AG10803 (cell line): ENCODE data around the gene CKAP2L.

Source experiments
- DNase-seq: peaks from one replicate; pipeline ENCODE4 v3.0.0; 2010; ENCODE audit warnings: low read depth
- H3K4me3 ChIP-seq: 2 replicates; pipeline ENCODE4 v1.5.1; 2011; ENCODE audit warnings: mild to moderate bottlenecking, low read length, control low read depth
- TF ChIP-seq, protein P1 (sequence below): conservative IDR thresholded peaks from 2 replicates; pipeline ENCODE4 v1.5.1; 2011; ENCODE audit warnings: mild to moderate bottlenecking, low read length, control low read depth, inconsistent platforms

CKAP2L gene

GRCh38 chr2:112783187-112783714 is 18.8 kb upstream of the CKAP2L start:
- H3K4me3 ChIP-seq, result no peak overlapping the region
- DNase-seq, result no peak
- TF ChIP-seq, protein P1, sequence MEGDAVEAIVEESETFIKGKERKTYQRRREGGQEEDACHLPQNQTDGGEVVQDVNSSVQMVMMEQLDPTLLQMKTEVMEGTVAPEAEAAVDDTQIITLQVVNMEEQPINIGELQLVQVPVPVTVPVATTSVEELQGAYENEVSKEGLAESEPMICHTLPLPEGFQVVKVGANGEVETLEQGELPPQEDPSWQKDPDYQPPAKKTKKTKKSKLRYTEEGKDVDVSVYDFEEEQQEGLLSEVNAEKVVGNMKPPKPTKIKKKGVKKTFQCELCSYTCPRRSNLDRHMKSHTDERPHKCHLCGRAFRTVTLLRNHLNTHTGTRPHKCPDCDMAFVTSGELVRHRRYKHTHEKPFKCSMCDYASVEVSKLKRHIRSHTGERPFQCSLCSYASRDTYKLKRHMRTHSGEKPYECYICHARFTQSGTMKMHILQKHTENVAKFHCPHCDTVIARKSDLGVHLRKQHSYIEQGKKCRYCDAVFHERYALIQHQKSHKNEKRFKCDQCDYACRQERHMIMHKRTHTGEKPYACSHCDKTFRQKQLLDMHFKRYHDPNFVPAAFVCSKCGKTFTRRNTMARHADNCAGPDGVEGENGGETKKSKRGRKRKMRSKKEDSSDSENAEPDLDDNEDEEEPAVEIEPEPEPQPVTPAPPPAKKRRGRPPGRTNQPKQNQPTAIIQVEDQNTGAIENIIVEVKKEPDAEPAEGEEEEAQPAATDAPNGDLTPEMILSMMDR, result no peak

DNA sequence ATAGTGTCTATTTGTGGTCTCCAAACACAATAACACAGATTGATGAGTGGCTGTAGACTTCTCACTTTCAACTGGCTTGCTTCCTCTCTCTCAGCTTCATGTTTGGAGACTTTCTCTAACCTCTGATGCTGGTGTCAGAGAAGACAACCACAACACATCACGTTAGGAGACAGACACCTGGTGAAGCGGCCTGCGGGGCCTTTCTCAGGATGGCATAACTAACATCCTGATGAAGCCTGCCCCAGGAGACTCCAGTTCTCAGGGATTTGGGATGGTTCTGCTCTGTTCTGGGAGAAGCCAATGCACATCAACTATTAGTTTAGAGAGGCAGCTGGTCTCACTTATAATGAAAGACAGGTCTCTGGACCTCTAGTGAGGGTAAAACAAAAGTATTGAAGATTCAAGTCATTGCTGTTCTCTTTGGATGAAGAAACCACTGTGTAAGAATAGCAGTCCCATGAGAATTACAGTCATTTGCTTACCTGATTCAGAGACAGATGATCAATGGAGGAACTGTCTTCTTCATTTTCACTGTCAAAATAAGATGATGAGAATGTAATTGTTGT is 17.9 kb upstream of the CKAP2L start:
- no peak overlapping the region for H3K4me3 ChIP-seq
- TF ChIP-seq, protein P1, result no peak

DNA sequence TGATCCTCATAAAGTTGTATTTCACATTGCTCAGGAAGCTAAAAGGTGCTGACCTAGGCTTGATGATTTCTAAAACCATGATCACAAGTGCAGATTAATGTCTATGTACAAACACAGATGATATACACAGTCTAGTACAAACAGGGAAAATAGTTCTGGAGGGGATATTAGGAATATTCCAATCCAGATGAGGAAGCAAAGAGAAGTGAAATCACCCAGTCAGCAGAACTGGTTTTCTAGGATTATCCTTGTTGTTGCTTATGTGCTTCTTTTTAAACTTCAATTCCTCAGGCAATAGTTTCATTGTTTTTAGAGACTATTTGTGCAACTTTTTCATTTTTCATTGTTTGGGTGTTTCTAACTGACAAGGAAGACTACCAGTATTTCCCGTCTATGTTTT is 15.2 kb upstream of the CKAP2L start:
- TF ChIP-seq, protein P1, result no peak
- no peak overlapping the region for H3K4me3 ChIP-seq
- DNase-seq, result no peak

More for the DNA sequence above, 17.9 kb upstream of the CKAP2L start:
- DNase-seq, result no peak

DNA sequence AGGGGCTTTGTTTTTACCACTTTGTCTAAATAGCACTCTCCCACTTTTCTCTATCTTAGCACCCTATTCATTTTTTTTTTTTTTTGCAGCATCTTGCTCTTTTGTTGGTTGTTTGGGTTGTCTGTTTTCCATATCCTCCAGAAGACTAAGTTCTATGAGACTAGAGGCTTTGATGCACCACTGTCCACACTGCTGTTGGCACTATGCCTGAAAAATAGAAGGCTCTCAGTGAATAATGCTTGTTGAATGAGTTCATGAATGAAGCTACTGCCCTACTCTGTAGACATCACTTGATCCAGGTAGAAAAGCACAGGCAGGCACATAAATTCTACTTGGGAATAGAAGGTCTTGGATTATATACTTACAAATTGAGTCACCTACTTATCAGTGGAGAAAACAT is 12.6 kb upstream of the CKAP2L start:
- TF ChIP-seq, protein P1, result no peak
- DNase-seq, result no peak
- H3K4me3 ChIP-seq, result no peak overlapping the region

DNA sequence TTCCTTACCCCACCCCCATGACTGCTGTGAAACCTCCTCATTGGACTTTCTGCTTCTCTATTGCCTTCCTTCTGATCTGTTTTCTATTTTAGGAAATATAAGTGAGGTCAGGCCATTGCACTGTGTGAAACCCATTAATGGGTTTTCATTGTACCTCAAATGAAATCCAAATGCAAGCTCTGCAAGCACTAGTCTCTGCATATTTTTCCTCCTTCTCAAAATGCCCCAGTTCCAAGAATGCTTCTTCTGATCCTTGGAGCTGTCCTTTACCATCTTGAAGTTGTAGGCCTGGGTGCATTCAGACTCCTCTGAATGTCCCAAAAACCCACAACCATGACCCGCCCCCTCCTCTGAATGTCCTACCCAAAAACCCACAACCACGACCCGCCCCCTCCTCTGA is 11.7 kb upstream of the CKAP2L start:
- H3K4me3 ChIP-seq, result no peak overlapping the region
- TF ChIP-seq, protein P1, result no peak
- peak; percentile 19 for DNase-seq

- TF ChIP-seq, protein P1, result no peak
- no peak overlapping the region for H3K4me3 ChIP-seq
- no peak for DNase-seq
These were observed 10.3 kb upstream of the CKAP2L start for GRCh38 chr2:112774536-112775285.

DNA sequence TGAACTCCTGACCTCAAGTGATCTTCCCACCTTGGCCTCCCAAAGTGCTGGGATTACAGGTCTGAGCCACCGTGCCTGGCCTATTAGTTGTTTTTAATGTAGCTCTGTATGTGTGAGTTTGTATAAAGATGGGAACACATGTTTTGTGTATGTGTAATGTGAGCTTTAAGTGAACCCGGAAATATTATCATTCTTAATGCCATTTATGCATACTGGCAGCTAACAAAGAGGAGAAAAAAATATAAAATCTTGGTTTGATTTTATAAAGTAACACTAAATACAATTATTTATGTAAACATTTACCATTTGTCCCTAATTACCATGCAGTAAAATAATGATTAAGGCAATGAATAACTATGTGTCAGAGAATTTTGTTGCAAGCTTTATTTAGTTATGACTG is 9.1 kb upstream of the CKAP2L start:
- TF ChIP-seq, protein P1, result no peak
- no peak for DNase-seq
- H3K4me3 ChIP-seq, result no peak overlapping the region
